ENCODE data around the gene VIL1. TPM values are rescaled to one million over a fixed set of nuclear protein-coding genes. Genes with fewer than 3 reads are reported as not detected.

The VIL1 gene
- total RNA-seq (2014; rRNA removed; shearing (Covaris generic)) = not detected in 2 replicates

DNA sequence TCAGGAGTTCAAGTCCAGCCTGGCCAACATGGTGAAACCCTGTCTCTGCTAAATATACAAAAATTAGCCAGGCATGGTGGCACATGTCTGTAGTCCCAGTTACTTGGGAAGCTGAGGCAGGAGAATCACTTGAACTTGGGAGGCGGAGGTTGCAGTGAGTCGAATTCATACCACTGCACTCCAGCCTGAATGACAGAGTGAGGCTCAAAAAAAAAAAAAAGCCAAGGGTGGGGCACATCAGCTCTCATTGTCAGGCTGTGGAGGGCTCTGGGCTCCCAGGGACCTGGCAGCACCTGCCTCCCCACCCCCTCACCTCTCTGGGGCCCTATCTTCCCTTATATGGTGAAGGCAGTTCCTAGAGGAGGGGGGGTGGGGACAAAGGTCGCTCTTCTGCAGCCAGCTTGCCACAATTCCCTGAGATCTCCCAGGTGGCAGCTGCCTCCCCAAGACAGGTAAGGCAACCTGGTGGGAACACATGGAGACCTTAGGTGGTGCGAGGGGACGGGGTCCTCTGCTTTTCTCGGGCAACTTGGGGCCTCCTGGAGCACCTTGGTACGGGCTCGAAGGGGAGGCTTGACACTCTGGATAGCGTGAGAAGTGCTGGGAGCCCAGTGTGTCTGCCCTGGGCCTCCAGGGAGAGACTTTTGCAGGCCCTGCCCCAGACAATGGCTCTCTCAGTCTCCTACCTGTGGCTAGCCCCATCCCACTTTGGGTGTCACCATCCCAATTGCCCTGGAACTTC is at the start of gene VIL1:
Gene VIL1, plus strand, starts transcription at position 407 of the 742 bp plus-strand sequence. CDS start 4,656 bp downstream, outside the sequence.

DNA sequence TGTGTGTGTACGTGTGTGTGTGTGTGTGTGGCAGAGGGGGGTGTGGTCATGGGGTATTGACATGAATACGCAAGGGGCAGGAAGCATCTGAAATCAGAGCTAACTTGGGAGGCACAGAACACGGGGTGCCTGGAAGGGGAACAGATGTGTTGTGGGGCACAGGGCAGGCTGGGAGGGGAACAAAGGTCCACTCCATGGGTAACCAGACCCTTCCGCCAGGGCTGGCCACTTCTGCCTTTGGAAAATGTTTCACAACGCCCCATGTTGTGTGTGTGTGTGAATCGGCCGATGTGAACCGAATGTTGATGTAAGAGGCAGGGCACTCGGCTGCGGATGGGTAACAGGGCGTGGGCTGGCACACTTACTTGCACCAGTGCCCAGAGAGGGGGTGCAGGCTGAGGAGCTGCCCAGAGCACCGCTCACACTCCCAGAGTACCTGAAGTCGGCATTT is 37.0 kb upstream of the VIL1 start, which contains the start of gene SLC11A1:
Gene SLC11A1, plus strand, starts transcription at position 358 of the 451 bp plus-strand sequence. CDS start 96 bp downstream, outside the sequence.

DNA sequence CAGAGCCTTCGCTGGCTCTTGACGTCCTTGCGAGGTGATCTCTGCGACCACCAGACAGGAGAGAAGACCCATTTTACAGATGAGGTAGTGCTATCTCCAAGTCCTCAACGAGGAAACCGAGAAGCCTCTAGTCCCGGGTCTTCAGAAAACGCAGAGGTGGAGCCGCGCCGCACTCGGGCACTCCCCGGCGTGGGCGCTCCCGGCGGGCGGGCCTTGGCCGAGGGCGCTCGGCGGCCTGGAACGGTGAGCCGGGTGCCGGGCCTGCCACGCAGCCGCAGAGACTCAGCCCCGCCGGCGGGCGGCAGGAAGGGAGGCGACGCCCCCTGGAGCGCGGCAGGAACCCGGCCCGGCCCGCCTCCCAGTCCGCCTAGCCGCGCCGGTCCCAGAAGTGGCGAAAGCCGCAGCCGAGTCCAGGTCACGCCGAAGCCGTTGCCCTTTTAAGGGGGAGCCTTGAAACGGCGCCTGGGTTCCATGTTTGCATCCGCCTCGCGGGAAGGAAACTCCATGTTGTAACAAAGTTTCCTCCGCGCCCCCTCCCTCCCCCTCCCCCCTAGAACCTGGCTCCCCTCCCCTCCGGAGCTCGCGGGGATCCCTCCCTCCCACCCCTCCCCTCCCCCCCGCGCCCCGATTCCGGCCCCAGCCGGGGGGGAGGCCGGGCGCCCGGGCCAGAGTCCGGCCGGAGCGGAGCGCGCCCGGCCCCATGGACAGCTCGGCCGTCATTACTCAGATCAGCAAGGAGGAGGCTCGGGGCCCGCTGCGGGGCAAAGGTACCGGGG is 19.3 kb upstream of the VIL1 start, which contains the start of gene CTDSP1:
Gene CTDSP1, plus strand, starts transcription at position 478 of the 776 bp plus-strand sequence. Its CDS starts 223 bp downstream, at position 701.

Small RNA genes lying within 50 kb of the gene (small RNA-seq; reads per million reads assigned to genes)
- 14.1 reads per million, percentile 91 among the genes with 10 or more reads in this experiment for gene MIR26B

Other genes with a start within 250 kb of the VIL1 start
- gene ARPC2, start 201.9 kb upstream of the VIL1 start, total RNA-seq (2014; rRNA removed; shearing (Covaris generic)) = 161 and 180 TPM in 2 replicates
- gene GPBAR1, start 158.1 kb upstream of the VIL1 start, total RNA-seq (2014; rRNA removed; shearing (Covaris generic)) = 0.21 TPM in 1 of 2 replicates, not detected in the other
- 225 and 233 TPM in 2 replicates for gene AAMP, start 149.0 kb upstream of the VIL1 start, total RNA-seq (2014; rRNA removed; shearing (Covaris generic))
- 43.8 and 52.9 TPM in 2 replicates for gene PNKD, start 148.6 kb upstream of the VIL1 start, total RNA-seq (2014; rRNA removed; shearing (Covaris generic))
- gene TMBIM1, start 126.6 kb upstream of the VIL1 start, total RNA-seq (2014; rRNA removed; shearing (Covaris generic)) = 30.9 and 33.7 TPM in 2 replicates
- gene CATIP, start 62.3 kb upstream of the VIL1 start, total RNA-seq (2014; rRNA removed; shearing (Covaris generic)) = not detected in 2 replicates
- 0.16 and 1.7 TPM in 2 replicates for gene SLC11A1, start 36.9 kb upstream of the VIL1 start, total RNA-seq (2014; rRNA removed; shearing (Covaris generic))
- 36.6 and 41.0 TPM in 2 replicates for gene CTDSP1, start 19.3 kb upstream of the VIL1 start, total RNA-seq (2014; rRNA removed; shearing (Covaris generic))
- gene USP37, start 149.2 kb downstream of the VIL1 start, total RNA-seq (2014; rRNA removed; shearing (Covaris generic)) = 6.3 and 12.0 TPM in 2 replicates
- 40.3 and 42.9 TPM in 2 replicates for gene CNOT9, start 149.7 kb downstream of the VIL1 start, total RNA-seq (2014; rRNA removed; shearing (Covaris generic))
- 1.0 and 3.0 TPM in 2 replicates for gene PLCD4, start 188.8 kb downstream of the VIL1 start, total RNA-seq (2014; rRNA removed; shearing (Covaris generic))
- gene ZNF142, start 240.5 kb downstream of the VIL1 start, total RNA-seq (2014; rRNA removed; shearing (Covaris generic)) = 12.0 and 13.4 TPM in 2 replicates
- 23.8 and 34.9 TPM in 2 replicates for gene BCS1L, start 240.6 kb downstream of the VIL1 start, total RNA-seq (2014; rRNA removed; shearing (Covaris generic))